Mononuclear cell (primary cell): ENCODE data around the gene FBXO4. TPM values are rescaled to one million over a fixed set of nuclear protein-coding genes. Genes with fewer than 3 reads are reported as not detected.

ENCODE experiments used
- H3K27me3 ChIP-seq: 2 replicates; pipeline ENCODE4 v1.6.0; 2011; ENCODE audit warnings: low read length, control low read depth; ENCODE audit not compliant: insufficient read depth
- H3K4me1 ChIP-seq: 2 replicates; pipeline ENCODE4 v1.5.1; 2011; ENCODE audit warnings: mild to moderate bottlenecking, low read length, control low read depth; ENCODE audit not compliant: insufficient read depth
- H3K4me3 ChIP-seq: 2 replicates; pipeline ENCODE4 v1.5.1; 2011; ENCODE audit warnings: mild to moderate bottlenecking, low read length, moderate library complexity
- H3K9me3 ChIP-seq: 2 replicates; pipeline ENCODE4 v1.5.1; 2011; ENCODE audit warnings: low read depth, mild to moderate bottlenecking, control low read depth, low read length
- total RNA-seq: library from RNA; depleted of rRNA; stranded (reverse); fragments of >200 nt; gene quantifications from one replicate; pipeline ENCODE4 v1.2.3, GENCODE V29; 2012

The FBXO4 gene
- total RNA-seq, 1 donor: 11.5 TPM

GRCh38 chr5:41985945-41986695 lies 61.0 kb downstream of the FBXO4 start:
- H3K4me1 ChIP-seq: no peaks in the 10 kb centered on the region
- peaks cover 7% of the 10 kb centered on the region for H3K27me3 ChIP-seq
- no peak overlapping the region for H3K4me3 ChIP-seq
- H3K9me3 ChIP-seq: no peaks in the 10 kb centered on the region

Other genes starting within 250 kb of the FBXO4 start
- 15.0 TPM for gene OXCT1, start 54.9 kb upstream of the FBXO4 start, total RNA-seq
- 9.3 TPM for gene RIMOC1, start 20.9 kb upstream of the FBXO4 start, total RNA-seq